Measurements from ENCODE around the gene LIAS. TPM values are rescaled to one million over a fixed set of nuclear protein-coding genes. Genes with fewer than 3 reads are reported as not detected.

The LIAS gene
- total and polyA plus RNA-seq, 2 donors (not counting 1 experiment from before 2014, with no cell fraction given) = 12.0 to 20.9 TPM

GRCh38 chr4:39524161-39524957 lies 65.5 kb downstream of the LIAS start:
- no peak for TF ChIP-seq EZH2 (IDR thresholded peaks at IDR 0.05; ENCODE audit: borderline replicate concordance, insufficient read depth, low read depth, low read length, poor library complexity, severe bottlenecking)
- peaks cover 48% of the 10 kb centered on the region for H3K79me2 ChIP-seq (ENCODE audit: control insufficient read depth, insufficient read depth, low read length)
- H3K9me3 Mint-ChIP-seq (ENCODE audit: insufficient read depth) = no peaks in the 10 kb centered on the region
- no peak overlapping the region for H2AFZ ChIP-seq (ENCODE audit: insufficient read depth, low read depth, low read length, poor library complexity, severe bottlenecking)
- H3K36me3 ChIP-seq (replicated peaks in 1 of 2; ENCODE audit: control extremely low read depth in 1 of 2, control insufficient read depth in 1 of 2, extremely low read depth in 1 of 2, insufficient read depth in 2 of 2, low read length in 1 of 2) = peaks cover 0 to 3% of the 10 kb centered on the region in 2 experiments
- CTCF ChIA-PET = interaction anchor here (0.6 to 1.0 kb wide), 4 partner anchors 16 to 133 kb away, joined by 3 to 4 read pairs (median 4); no protein-coding TSS in a partner anchor
- POLR2A ChIA-PET = interaction anchor here (0.5 to 0.7 kb wide), 4 partner anchors 34 to 807 kb away, joined by 3 to 5 read pairs (median 4); no protein-coding TSS in a partner anchor
- H4K20me1 ChIP-seq (ENCODE audit: control insufficient read depth, insufficient read depth, low read length, poor library complexity, severe bottlenecking) = no peaks in the 10 kb centered on the region
- no peak overlapping the region for H3K27ac Mint-ChIP-seq
- no peak overlapping the region for H3K4me3 ChIP-seq (ENCODE audit: control extremely low read depth in 1 of 5, extremely low read depth in 1 of 5, insufficient read depth in 1 of 5, low read depth in 2 of 5, low read length in 4 of 5)
- WGBS (ENCODE audit: insufficient coverage) = 100% methylated on average over 2 of the region's 7 CpGs
- H3K27ac ChIP-seq (ENCODE audit: low read length in 2 of 2) = no peak overlapping the region
- ATAC-seq (ENCODE audit: low read depth) (no peak), DNase-seq (no peak)
- H3K4me1 Mint-ChIP-seq = peaks cover 21% of the 10 kb centered on the region
- peaks cover 14 to 15% of the 10 kb centered on the region in 2 donors for H3K4me1 ChIP-seq (ENCODE audit: control insufficient read depth in 2 of 2, insufficient read depth in 2 of 2, low read length in 2 of 2)
- intact Hi-C loops (cut with micrococcal nuclease) = no loop called here
- H3K9ac ChIP-seq (ENCODE audit: low read length) = no peak overlapping the region
- H3K9me3 ChIP-seq (ENCODE audit: control extremely low read depth in 1 of 3, control insufficient read depth in 2 of 3, insufficient read depth in 1 of 3, low read length in 2 of 3) = no peaks in the 10 kb centered on the region
- no peak overlapping the region for H3K4me3 Mint-ChIP-seq
- H3K4me2 ChIP-seq (replicated peaks; ENCODE audit: low read depth, low read length, poor library complexity, severe bottlenecking) = no peak overlapping the region
- H3K27me3 Mint-ChIP-seq = no peaks in the 10 kb centered on the region
- H3K27me3 ChIP-seq (replicated peaks in 1 of 4; ENCODE audit: control extremely low read depth in 1 of 4, control insufficient read depth in 3 of 4, insufficient read depth in 4 of 4, low read length in 3 of 4) = no peaks in the 10 kb centered on the region

GRCh38 chr4:39525822-39526690 lies 67.2 kb downstream of the LIAS start:
- H3K4me1 Mint-ChIP-seq = peaks cover 21% of the 10 kb centered on the region
- H3K36me3 ChIP-seq (replicated peaks in 1 of 2; ENCODE audit: control extremely low read depth in 1 of 2, control insufficient read depth in 1 of 2, extremely low read depth in 1 of 2, insufficient read depth in 2 of 2, low read length in 1 of 2) = no peaks in the 10 kb centered on the region
- intact Hi-C loops (cut with micrococcal nuclease) = loop anchor here (2.0 kb wide), 1 partner anchor 43 kb away; no protein-coding TSS in a partner anchor
- 60% methylated on average over 1 of the region's 9 CpGs for WGBS (ENCODE audit: insufficient coverage)
- H2AFZ ChIP-seq (ENCODE audit: insufficient read depth, low read depth, low read length, poor library complexity, severe bottlenecking) = peak overlapping the region; percentile 95
- peak overlapping the region in 1 of 2 donors; percentile 86 for H3K27ac ChIP-seq (ENCODE audit: low read length in 2 of 2)
- peaks cover 0 to 6% (median 3%) of the 10 kb centered on the region in 3 donors for H3K9me3 ChIP-seq (ENCODE audit: control extremely low read depth in 1 of 3, control insufficient read depth in 2 of 3, insufficient read depth in 1 of 3, low read length in 2 of 3)
- ATAC-seq (ENCODE audit: low read depth) (no peak), DNase-seq (peak; percentile 17)
- peaks cover 42% of the 10 kb centered on the region for H3K79me2 ChIP-seq (ENCODE audit: control insufficient read depth, insufficient read depth, low read length)
- peak overlapping the region; percentile 98 for H3K4me3 Mint-ChIP-seq
- H3K9me3 Mint-ChIP-seq (ENCODE audit: insufficient read depth) = no peaks in the 10 kb centered on the region
- ChIA-PET POLR2A (interaction anchor here (2.1 to 2.2 kb wide), 2 partner anchors 107 to 113 kb away, joined by 17 to 26 read pairs; partner anchors contain the start of gene SMIM14), CTCF (interaction anchor here (1.0 to 2.1 kb wide), 3 partner anchors 113 to 348 kb away, joined by 4 to 22 read pairs (median 6); partner anchors contain the start of gene SMIM14)
- H3K4me1 ChIP-seq (ENCODE audit: control insufficient read depth in 2 of 2, insufficient read depth in 2 of 2, low read length in 2 of 2) = peaks cover 14 to 15% of the 10 kb centered on the region in 2 donors
- H3K27me3 Mint-ChIP-seq = no peaks in the 10 kb centered on the region
- H3K27ac Mint-ChIP-seq = peak overlapping the region; percentile 87
- H3K27me3 ChIP-seq (replicated peaks in 1 of 4; ENCODE audit: control extremely low read depth in 1 of 4, control insufficient read depth in 3 of 4, insufficient read depth in 4 of 4, low read length in 3 of 4) = no peaks in the 10 kb centered on the region
- TF ChIP-seq EZH2 (IDR thresholded peaks at IDR 0.05; ENCODE audit: borderline replicate concordance, insufficient read depth, low read depth, low read length, poor library complexity, severe bottlenecking) = no peak
- TF ChIP-seq CTCF (IDR thresholded peaks at IDR 0.05) = no peak
- H3K9ac ChIP-seq (ENCODE audit: low read length) = peak overlapping the region; percentile 84
- H4K20me1 ChIP-seq (ENCODE audit: control insufficient read depth, insufficient read depth, low read length, poor library complexity, severe bottlenecking) = no peaks in the 10 kb centered on the region
- peak overlapping the region; percentile 92 for H3K4me2 ChIP-seq (replicated peaks; ENCODE audit: low read depth, low read length, poor library complexity, severe bottlenecking)
- H3K4me3 ChIP-seq (ENCODE audit: control extremely low read depth in 1 of 5, extremely low read depth in 1 of 5, insufficient read depth in 1 of 5, low read depth in 2 of 5, low read length in 4 of 5) = peak overlapping the region; percentile 46 to 98 (median 72)
